RWPE1 (cell line): ENCODE results near the gene CLASRP.
"Not testable (repeated sequence)": the region's sequence is repeated elsewhere in the genome, so short reads cannot be mapped to it uniquely, and the experiment has no call there.

Experiments
- CTCF ChIA-PET: fragments of 350-600 bp; sonication (Branson Sonifier 250); formaldehyde crosslinking; extraction: SDS; loops from one replicate; lab custom pipeline; 2021; lab: Yijun Ruan, JAX
- POLR2A ChIA-PET: fragments of 400-600 bp; formaldehyde crosslinking; extraction: SDS; loops from one replicate; lab custom pipeline; 2020; ENCODE audit warnings: antibody characterized with exemption; ENCODE audit not compliant: low non-redundant PET; lab: Yijun Ruan, JAX
- DNase-seq: peaks from one replicate; pipeline ENCODE4 v3.0.0; 2012; ENCODE audit warnings: low spot score
- H3K27ac ChIP-seq: fragments of 450-650 bp; 2 replicates; pipeline ENCODE4 v1.5.1; 2017
- TF ChIP-seq, protein P1 (sequence below): fragments of 450-650 bp; conservative IDR thresholded peaks from 2 replicates; pipeline ENCODE4 v1.5.1; 2017; ENCODE audit warnings: low read depth, mild to moderate bottlenecking

The CLASRP gene

DNA sequence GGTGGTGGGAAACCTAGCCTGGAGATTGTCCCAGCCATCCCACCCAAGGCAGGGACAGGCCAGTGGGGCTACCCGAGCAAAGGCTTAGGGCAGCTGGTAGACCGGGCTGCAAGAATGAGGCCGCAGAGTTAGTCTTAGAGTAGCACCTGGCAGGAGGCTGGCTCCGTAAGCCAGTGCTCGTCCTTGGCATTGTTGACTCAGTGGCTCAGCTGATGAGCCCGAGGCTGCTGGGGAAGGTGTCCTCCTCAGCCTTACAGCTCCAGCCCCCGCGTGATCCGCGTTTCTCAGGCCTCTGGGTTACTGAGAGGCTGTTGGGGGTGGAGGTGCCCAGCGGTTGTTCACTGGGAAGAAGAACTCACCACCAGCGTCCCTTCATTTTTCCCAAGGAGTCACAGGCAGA is 78.8 kb downstream of the CLASRP start:
- POLR2A ChIA-PET: no interaction called here

DNA sequence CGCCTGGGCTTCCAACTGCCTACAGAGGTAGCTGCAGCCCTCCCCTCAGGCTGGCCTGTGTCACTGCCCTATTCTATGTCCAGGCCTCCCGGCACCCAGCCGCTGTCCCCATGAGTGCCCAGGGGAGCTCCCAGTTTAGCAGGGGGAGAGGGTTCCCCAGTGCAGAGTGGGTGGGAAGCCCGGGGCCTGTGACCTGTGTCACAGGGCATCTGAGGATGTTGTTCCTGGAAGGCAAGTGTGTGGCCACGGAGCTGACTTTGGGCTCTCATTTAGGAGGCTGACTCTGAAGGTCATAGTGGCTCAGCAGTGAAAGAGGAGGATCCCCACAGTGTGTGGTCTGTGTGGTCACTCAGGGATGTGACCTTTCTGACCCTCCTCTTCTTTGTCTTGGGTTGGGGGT is 79.3 kb downstream of the CLASRP start:
- DNase-seq: no peak

More for the DNA sequence above, 78.8 kb downstream of the CLASRP start:
- CTCF ChIA-PET: interaction anchor here (0.6 kb wide), 1 partner anchor 28 kb away, joined by 3 read pairs; no protein-coding TSS in a partner anchor
- TF ChIP-seq, protein P1, sequence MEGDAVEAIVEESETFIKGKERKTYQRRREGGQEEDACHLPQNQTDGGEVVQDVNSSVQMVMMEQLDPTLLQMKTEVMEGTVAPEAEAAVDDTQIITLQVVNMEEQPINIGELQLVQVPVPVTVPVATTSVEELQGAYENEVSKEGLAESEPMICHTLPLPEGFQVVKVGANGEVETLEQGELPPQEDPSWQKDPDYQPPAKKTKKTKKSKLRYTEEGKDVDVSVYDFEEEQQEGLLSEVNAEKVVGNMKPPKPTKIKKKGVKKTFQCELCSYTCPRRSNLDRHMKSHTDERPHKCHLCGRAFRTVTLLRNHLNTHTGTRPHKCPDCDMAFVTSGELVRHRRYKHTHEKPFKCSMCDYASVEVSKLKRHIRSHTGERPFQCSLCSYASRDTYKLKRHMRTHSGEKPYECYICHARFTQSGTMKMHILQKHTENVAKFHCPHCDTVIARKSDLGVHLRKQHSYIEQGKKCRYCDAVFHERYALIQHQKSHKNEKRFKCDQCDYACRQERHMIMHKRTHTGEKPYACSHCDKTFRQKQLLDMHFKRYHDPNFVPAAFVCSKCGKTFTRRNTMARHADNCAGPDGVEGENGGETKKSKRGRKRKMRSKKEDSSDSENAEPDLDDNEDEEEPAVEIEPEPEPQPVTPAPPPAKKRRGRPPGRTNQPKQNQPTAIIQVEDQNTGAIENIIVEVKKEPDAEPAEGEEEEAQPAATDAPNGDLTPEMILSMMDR: no peak
- DNase-seq: no peak
- H3K27ac ChIP-seq: peak overlapping the region; percentile 43

DNA sequence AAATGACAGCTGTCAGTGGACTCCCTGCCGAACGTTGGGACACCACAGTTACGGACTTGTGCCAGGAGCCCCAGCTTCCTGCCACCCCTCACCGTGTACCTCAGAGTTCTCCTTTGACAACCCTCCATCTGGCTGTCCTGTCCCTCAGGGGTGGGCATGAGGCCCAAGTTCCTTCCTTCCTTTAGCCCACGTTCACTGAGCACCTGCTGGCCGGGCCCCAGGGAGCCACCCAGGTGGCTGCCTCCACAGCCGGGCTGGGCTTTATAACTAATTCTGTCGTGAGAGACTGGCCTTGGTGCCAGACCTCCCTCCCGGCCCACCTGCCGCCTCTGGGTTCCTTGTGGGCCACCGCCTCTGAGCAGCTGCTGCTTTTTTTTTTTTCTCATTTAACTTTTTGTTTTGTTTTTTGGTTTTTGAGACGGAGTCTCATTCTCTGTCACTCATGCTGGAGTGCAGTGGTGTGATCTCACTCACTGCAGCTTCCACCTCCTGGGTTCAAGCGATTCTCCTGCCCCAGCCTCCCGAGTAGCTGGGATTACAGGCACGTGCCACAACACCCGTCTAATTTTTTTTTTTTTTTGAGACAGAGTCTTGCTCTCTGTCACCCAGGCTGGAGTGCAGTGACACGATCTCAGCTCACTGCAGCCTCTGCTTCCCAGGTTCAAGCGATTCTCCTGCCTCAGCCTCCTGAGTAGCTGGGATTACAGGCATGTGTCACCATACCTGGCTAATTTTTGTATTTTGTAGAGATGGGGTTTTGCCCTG is 79.9 kb downstream of the CLASRP start:
- peak overlapping the region; percentile 43 for H3K27ac ChIP-seq
- POLR2A ChIA-PET, DNase-seq, CTCF ChIA-PET: not testable (repeated sequence)

More for the DNA sequence above, 79.3 kb downstream of the CLASRP start:
- H3K27ac ChIP-seq: peak overlapping the region; percentile 43
- TF ChIP-seq, protein P1: no peak
- POLR2A ChIA-PET: no interaction called here
- CTCF ChIA-PET: interaction anchor here (0.6 kb wide), 1 partner anchor 29 kb away, joined by 3 read pairs; no protein-coding TSS in a partner anchor

DNA sequence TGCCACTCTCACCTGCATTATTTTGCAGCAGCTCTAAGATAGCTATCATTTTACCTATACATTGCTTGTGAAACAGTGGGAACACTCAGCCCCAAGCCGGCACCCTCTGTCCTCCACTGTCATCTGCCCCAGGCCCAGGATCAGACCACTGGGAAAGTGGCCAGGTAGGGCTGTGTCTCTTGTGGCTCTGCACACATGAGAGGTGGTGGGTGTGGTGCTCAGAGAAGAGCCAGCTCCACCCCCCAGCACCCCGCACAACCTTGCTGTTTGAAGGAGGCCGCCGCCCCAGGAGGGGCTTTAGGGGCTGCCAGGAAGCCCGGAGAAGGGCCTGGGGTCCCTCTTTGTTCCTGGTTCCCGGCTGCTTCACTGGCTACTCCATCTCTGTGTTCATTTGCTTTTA is 80.7 kb downstream of the CLASRP start:
- POLR2A ChIA-PET: no interaction called here
- TF ChIP-seq, protein P1: no peak
- H3K27ac ChIP-seq: peak overlapping the region; percentile 43
- DNase-seq: no peak
- CTCF ChIA-PET: no interaction called here
